ENCODE results near the gene LANCL1.

GRCh38 chr2:210445116-210445707, 31.3 kb downstream of the LANCL1 start:
- no peak for TF ChIP-seq ELK4 (IDR thresholded peaks at IDR 0.05; ENCODE audit: borderline replicate concordance, low read depth, low read length)
- no peak for TF ChIP-seq ZNF202 (tag by site-specific recombination; IDR thresholded peaks at IDR 0.05; ENCODE audit: borderline replicate concordance)
- no peak for TF ChIP-seq REST (tag by site-specific recombination; IDR thresholded peaks at IDR 0.05)
- no peak for TF ChIP-seq CTCF (tag by site-specific recombination; IDR thresholded peaks at IDR 0.05)
- no peak for TF ChIP-seq ZNF274 (IDR thresholded peaks at IDR 0.05; ENCODE audit: low read length)
- TF ChIP-seq ZNF274 (tag by site-specific recombination; IDR thresholded peaks at IDR 0.05; ENCODE audit: borderline replicate concordance), result no peak
- no peak for TF ChIP-seq ZNF518A (tag by site-specific recombination; conservative IDR thresholded peaks at IDR 0.05; ENCODE audit: low read depth)
- TF ChIP-seq YY1 (tag by site-specific recombination; IDR thresholded peaks at IDR 0.05), result no peak
- TF ChIP-seq ZNF645 (tag by site-specific recombination; IDR thresholded peaks at IDR 0.05), result no peak
- TF ChIP-seq ZNF596 (tag by site-specific recombination; IDR thresholded peaks at IDR 0.05), result no peak
- TF ChIP-seq ZNF544 (tag by site-specific recombination; IDR thresholded peaks at IDR 0.05), result no peak
- TF ChIP-seq ZBTB26 (tag by site-specific recombination; optimal IDR thresholded peaks at IDR 0.05), result no peak
- TF ChIP-seq ZNF548 (tag by site-specific recombination; IDR thresholded peaks at IDR 0.05), result no peak
